Bone marrow (tissue), 2 donors: ENCODE results near the gene THEM5.

Experiments used
- DNase-seq, 2 donors: peaks; one replicate each; lab custom pipeline; 2025; lab: John Stamatoyannopoulos, UW

The THEM5 gene

GRCh38 chr1:151839457-151840403 is 13.8 kb downstream of the THEM5 start, which contains the start of gene C2CD4D:
C2CD4D (minus strand) TSS chr1:151839820; CDS start chr1:151838989, 831 bp downstream.
- DNase-seq: no peak

GRCh38 chr1:151839082-151839412 is 14.5 kb downstream of the THEM5 start:
- no peak for DNase-seq

GRCh38 chr1:151838222-151839081 is 15.1 kb downstream of the THEM5 start:
- no peak for DNase-seq

GRCh38 chr1:151837884-151838221 is 15.7 kb downstream of the THEM5 start:
- DNase-seq: no peak

GRCh38 chr1:151837197-151837596 is 16.3 kb downstream of the THEM5 start:
- DNase-seq: no peak

- DNase-seq: no peak
Observed at GRCh38 chr1:151835596-151835995, 17.9 kb downstream of the THEM5 start.

GRCh38 chr1:151834239-151834638 is 19.3 kb downstream of the THEM5 start:
- no peak for DNase-seq

GRCh38 chr1:151833172-151833900 is 20.2 kb downstream of the THEM5 start:
- DNase-seq: no peak

- DNase-seq: no peak
Observed at GRCh38 chr1:151832318-151832980, 21.1 kb downstream of the THEM5 start.

GRCh38 chr1:151831605-151832004 is 21.9 kb downstream of the THEM5 start, which contains the start of gene RORC:
RORC (minus strand) TSS chr1:151831802; CDS start chr1:151831764, 38 bp downstream.
- DNase-seq: no peak

GRCh38 chr1:151831256-151831591 is 22.3 kb downstream of the THEM5 start:
- no peak for DNase-seq

- no peak for DNase-seq
Observed at GRCh38 chr1:151830055-151830454, 23.5 kb downstream of the THEM5 start.

- no peak for DNase-seq
Observed at GRCh38 chr1:151829352-151830046, 24.0 kb downstream of the THEM5 start.

GRCh38 chr1:151828921-151829320 is 24.6 kb downstream of the THEM5 start:
- DNase-seq: peak in 1 of 2 donors; percentile 22

GRCh38 chr1:151827853-151828252 is 25.7 kb downstream of the THEM5 start:
- no peak for DNase-seq

GRCh38 chr1:151825751-151826660 is 27.5 kb downstream of the THEM5 start:
- no peak for DNase-seq

- DNase-seq: no peak
Observed at GRCh38 chr1:151825204-151825603, 28.3 kb downstream of the THEM5 start.

GRCh38 chr1:151823175-151823574 is 30.3 kb downstream of the THEM5 start:
- no peak for DNase-seq

- DNase-seq: no peak
Observed at GRCh38 chr1:151822404-151822803, 31.1 kb downstream of the THEM5 start.

GRCh38 chr1:151820940-151821339 is 32.6 kb downstream of the THEM5 start:
- no peak for DNase-seq
